Smooth muscle cell (in vitro differentiated cells): ENCODE data around the gene LYPD1. TPM values are rescaled to one million over a fixed set of nuclear protein-coding genes. Genes with fewer than 3 reads are reported as not detected.

Experiments
- DNase-seq: peaks from one replicate; lab custom pipeline; 2025; ENCODE audit not compliant: unreplicated experiment; lab: John Stamatoyannopoulos, UW
- H2AFZ ChIP-seq: fragments of 200-600 bp; sonication (generic); 2 replicates; pipeline ENCODE4 v1.6.0; 2016; ENCODE audit warnings: antibody characterized with exemption, low read depth, mild to moderate bottlenecking
- H3F3A ChIP-seq: fragments of 200-600 bp; sonication (generic); 2 replicates; pipeline ENCODE4 v1.6.0; 2017; ENCODE audit warnings: antibody characterized with exemption, low read depth
- H3K27ac ChIP-seq: fragments of 200-600 bp; sonication (generic); 2 replicates; pipeline ENCODE4 v1.5.1; 2016; ENCODE audit warnings: low read depth, mild to moderate bottlenecking
- H3K27me3 ChIP-seq: fragments of 200-600 bp; sonication (generic); 2 replicates; pipeline ENCODE4 v1.6.1; 2016; ENCODE audit warnings: low read depth, mild to moderate bottlenecking
- H3K36me3 ChIP-seq: fragments of 200-600 bp; sonication (generic); 2 replicates; pipeline ENCODE4 v1.5.1; 2016; ENCODE audit warnings: low read depth
- H3K4me1 ChIP-seq: fragments of 200-600 bp; sonication (generic); 2 replicates; pipeline ENCODE4 v1.5.1; 2016; ENCODE audit warnings: low read depth
- H3K4me2 ChIP-seq: fragments of 200-600 bp; sonication (generic); 2 replicates; pipeline ENCODE4 v1.6.0; 2016; ENCODE audit warnings: mild to moderate bottlenecking
- H3K4me3 ChIP-seq: fragments of 200-600 bp; sonication (generic); 2 replicates; pipeline ENCODE4 v1.5.1; 2016; ENCODE audit warnings: mild to moderate bottlenecking
- H3K79me2 ChIP-seq: fragments of 200-600 bp; sonication (generic); 2 replicates; pipeline ENCODE4 v1.6.0; 2016; ENCODE audit warnings: low read depth, mild to moderate bottlenecking
- H3K9ac ChIP-seq: fragments of 200-600 bp; sonication (generic); 2 replicates; pipeline ENCODE4 v1.6.0; 2016; ENCODE audit warnings: low read depth
- H3K9me3 ChIP-seq: fragments of 200-600 bp; sonication (generic); replicated peaks from 2 replicates; pipeline ENCODE4 v1.5.1; 2016; ENCODE audit warnings: low read depth
- H4K20me1 ChIP-seq: fragments of 200-600 bp; sonication (generic); 2 replicates; pipeline ENCODE4 v1.6.0; 2016; ENCODE audit warnings: low read depth
- CTCF ChIP-seq: fragments of 200-600 bp; sonication (generic); IDR thresholded peaks from 2 replicates; pipeline ENCODE4 v1.5.1; 2017; ENCODE audit warnings: borderline replicate concordance, mild to moderate bottlenecking, antibody characterized with exemption; ENCODE audit not compliant: insufficient read depth, poor library complexity, severe bottlenecking
- WGBS: methylation state at CpG from one replicate; pipeline ENCODE4 v1.1.7; 2016; ENCODE audit warnings: low lambda C conversion rate; 5-methylcytosine and 5-hydroxymethylcytosine counted together
- polyA plus RNA-seq: library from polyadenylated mRNA; unstranded; fragments of >200 nt; fragmentation: Nextera tagmentation; extraction: Ambion mirVana; gene quantifications from 2 replicates; pipeline ENCODE4 v1.2.1, GENCODE V29; 2016
- total RNA-seq: library from RNA; depleted of rRNA; stranded (reverse); fragments of >200 nt; gene quantifications from 2 replicates; pipeline ENCODE4 v1.2.3, GENCODE V29; 2014

LYPD1 gene
- total and polyA plus RNA-seq, 2 experiments from 2014 or later, result 2.5 to 5.3 TPM

GRCh38 chr2:132676999-132677398 lies 7.0 kb upstream of the LYPD1 start:
- Histone ChIP-seq H3F3A (no peaks in the 10 kb centered on the region), H3K4me2 (no peak overlapping the region), H3K79me2 (no peaks in the 10 kb centered on the region), H3K9me3 (no peaks in the 10 kb centered on the region), H3K9ac (no peak overlapping the region), H3K4me1 (no peaks in the 10 kb centered on the region), H3K27me3 (peaks cover 1% of the 10 kb centered on the region), H4K20me1 (no peaks in the 10 kb centered on the region), H3K36me3 (no peaks in the 10 kb centered on the region), H3K27ac (no peak overlapping the region), H2AFZ (no peak overlapping the region), H3K4me3 (no peak overlapping the region)
- DNase-seq, result no peak
- TF ChIP-seq CTCF, result no peak
- WGBS, result 92% methylated on average over 2 of the region's 2 CpGs

GRCh38 chr2:132671151-132671835 lies 1.3 kb upstream of the LYPD1 start:
- no peak overlapping the region for H3K9ac ChIP-seq
- H3K27me3 ChIP-seq, result peaks cover 57% of the 10 kb centered on the region
- no peaks in the 10 kb centered on the region for H3F3A ChIP-seq
- H3K9me3 ChIP-seq, result no peaks in the 10 kb centered on the region
- H4K20me1 ChIP-seq, result no peaks in the 10 kb centered on the region
- H3K4me1 ChIP-seq, result peaks cover 19% of the 10 kb centered on the region
- no peak for TF ChIP-seq CTCF
- no peaks in the 10 kb centered on the region for H3K36me3 ChIP-seq
- WGBS, result 3% methylated on average over 22 of the region's 23 CpGs
- DNase-seq, result no peak
- no peak overlapping the region for H3K27ac ChIP-seq
- peak overlapping the region; percentile 54 for H3K4me3 ChIP-seq
- no peaks in the 10 kb centered on the region for H3K79me2 ChIP-seq
- H2AFZ ChIP-seq, result no peak overlapping the region
- H3K4me2 ChIP-seq, result peak overlapping the region; percentile 97

GRCh38 chr2:132670496-132671150 lies 618 bp upstream of the LYPD1 start:
- Histone ChIP-seq H3K9ac (no peak overlapping the region), H2AFZ (no peak overlapping the region)

More at GRCh38 chr2:132670496-132671150, 618 bp upstream of the LYPD1 start:
- H3K36me3 ChIP-seq, result no peaks in the 10 kb centered on the region
- no peak overlapping the region for H3K27ac ChIP-seq
- no peak for TF ChIP-seq CTCF
- peak overlapping the region; percentile 54 for H3K4me3 ChIP-seq
- H3K9me3 ChIP-seq, result no peaks in the 10 kb centered on the region
- no peaks in the 10 kb centered on the region for H3F3A ChIP-seq
- H3K27me3 ChIP-seq, result peaks cover 57% of the 10 kb centered on the region
- peaks cover 19% of the 10 kb centered on the region for H3K4me1 ChIP-seq
- WGBS, result under 1% methylated on average over 34 of the region's 44 CpGs
- DNase-seq, result no peak
- H4K20me1 ChIP-seq, result no peaks in the 10 kb centered on the region
- H3K79me2 ChIP-seq, result no peaks in the 10 kb centered on the region
- peak overlapping the region; percentile 97 for H3K4me2 ChIP-seq
